OCI-LY1 (cell line): ENCODE results near the gene SMARCAL1.

Experiments
- H2AFZ ChIP-seq: fragments of 200-600 bp; sonication (generic), shearing (Covaris generic); 2 replicates; pipeline ENCODE4 v1.6.0; 2014; ENCODE audit warnings: antibody characterized with exemption, mild to moderate bottlenecking, low read length
- H3F3A ChIP-seq: fragments of 200-600 bp; sonication (generic), shearing (Covaris generic); 2 replicates; pipeline ENCODE4 v1.6.0; 2014; ENCODE audit warnings: mild to moderate bottlenecking, antibody characterized with exemption, low read length, moderate library complexity; ENCODE audit not compliant: insufficient read depth
- H3K27ac ChIP-seq: fragments of 200-600 bp; sonication (generic); 2 replicates; pipeline ENCODE4 v1.5.1; 2014; ENCODE audit warnings: low read length, mixed run types, mild to moderate bottlenecking, low read depth; ENCODE audit not compliant: poor library complexity, severe bottlenecking
- H3K27me3 ChIP-seq: fragments of 200-600 bp; sonication (generic); 2 replicates; pipeline ENCODE4 v1.6.0; 2014; ENCODE audit warnings: antibody characterized with exemption, mild to moderate bottlenecking, low read length, moderate library complexity; ENCODE audit not compliant: insufficient read depth
- H3K36me3 ChIP-seq: fragments of 200-600 bp; sonication (generic); 2 replicates; pipeline ENCODE4 v1.6.1; 2014; ENCODE audit warnings: mild to moderate bottlenecking, antibody characterized with exemption, low read length, moderate library complexity, mixed read lengths; ENCODE audit not compliant: insufficient read depth
- H3K4me1 ChIP-seq: fragments of 200-600 bp; sonication (generic); 2 replicates; pipeline ENCODE4 v1.5.1; 2014; ENCODE audit warnings: mild to moderate bottlenecking, low read length, moderate library complexity; ENCODE audit not compliant: insufficient read depth, severe bottlenecking
- H3K4me2 ChIP-seq: fragments of 200-600 bp; sonication (generic), shearing (Covaris generic); 2 replicates; pipeline ENCODE4 v1.6.1; 2014; ENCODE audit warnings: low read length
- H3K4me3 ChIP-seq: fragments of 200-600 bp; sonication (generic); 2 replicates; pipeline ENCODE4 v1.5.1; 2014; ENCODE audit warnings: low read length, low read depth, mild to moderate bottlenecking, mixed read lengths; ENCODE audit not compliant: poor library complexity, severe bottlenecking
- H3K79me2 ChIP-seq: fragments of 200-600 bp; shearing (Covaris generic); 2 replicates; pipeline ENCODE4 v1.6.1; 2016; ENCODE audit warnings: mixed run types, low read length, mixed read lengths; ENCODE audit not compliant: insufficient read depth
- H3K9ac ChIP-seq: fragments of 200-600 bp; sonication (generic), shearing (Covaris generic); 2 replicates; pipeline ENCODE4 v1.6.1; 2014; ENCODE audit warnings: mild to moderate bottlenecking, low read length, mixed read lengths
- H3K9me2 ChIP-seq: fragments of 200-600 bp; sonication (generic), shearing (Covaris generic); 2 replicates; pipeline ENCODE4 v1.6.1; 2014; ENCODE audit warnings: low read depth, mild to moderate bottlenecking, low read length, mixed read lengths
- H3K9me3 ChIP-seq: fragments of 200-600 bp; shearing (Covaris generic); 2 replicates; pipeline ENCODE4 v1.6.1; 2014; ENCODE audit warnings: low read length, mixed read lengths
- H4K20me1 ChIP-seq: fragments of 200-600 bp; sonication (generic), shearing (Covaris generic); 2 replicates; pipeline ENCODE4 v1.6.0; 2016; ENCODE audit warnings: mild to moderate bottlenecking, low read length; ENCODE audit not compliant: insufficient read depth
- CTCF ChIP-seq: fragments of 200-600 bp; sonication (generic), shearing (Covaris generic); IDR thresholded peaks from 2 replicates; pipeline ENCODE4 v1.5.1; 2017; ENCODE audit warnings: mild to moderate bottlenecking, antibody characterized with exemption, low read length, moderate library complexity, mixed read lengths
- EZH2 ChIP-seq: fragments of 200-600 bp; sonication (generic), shearing (Covaris generic); IDR thresholded peaks from 2 replicates; pipeline ENCODE4 v1.8.0; 2017; ENCODE audit warnings: borderline replicate concordance, mixed run types, mild to moderate bottlenecking, antibody characterized with exemption, low read length, moderate library complexity, mixed read lengths

SMARCAL1 gene

DNA sequence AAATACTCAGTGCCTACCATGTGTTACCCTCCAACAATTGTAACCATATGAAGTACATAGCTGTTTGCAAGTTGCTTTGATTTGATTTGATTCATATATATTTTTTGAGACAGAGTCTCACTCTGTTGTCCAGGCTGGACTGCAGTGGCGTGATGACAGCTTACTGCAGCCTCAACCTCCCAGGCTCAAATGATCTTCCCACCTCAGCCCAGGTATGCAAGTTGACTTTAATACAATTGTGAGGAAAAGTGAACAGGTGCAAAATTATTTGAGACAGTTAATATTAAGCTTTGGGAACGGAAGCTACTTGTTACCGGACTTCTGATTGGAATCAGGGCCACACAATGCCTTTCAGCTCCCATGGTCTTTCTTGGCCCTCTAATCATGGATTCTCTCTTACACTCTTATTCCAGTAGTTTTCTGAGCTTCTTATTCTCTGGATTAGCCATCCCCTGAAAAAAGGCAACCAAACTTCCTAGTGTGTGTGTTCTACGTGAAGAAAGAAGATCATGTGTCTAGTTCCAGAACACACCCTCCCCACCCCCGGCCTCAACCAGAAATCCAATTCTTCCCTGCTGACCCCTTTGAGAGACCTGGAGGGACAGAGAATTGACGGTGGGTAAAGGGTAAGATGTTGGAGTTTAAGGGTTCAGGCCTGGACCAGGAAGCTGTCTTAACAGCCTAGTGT is 85.2 kb downstream of the SMARCAL1 start:
- no peaks in the 10 kb centered on the region for H3F3A ChIP-seq
- peak overlapping the region; percentile 93 for H3K4me3 ChIP-seq
- peak overlapping the region; percentile 84 for H3K4me2 ChIP-seq
- no peak overlapping the region for H3K27ac ChIP-seq
- H3K9ac ChIP-seq, result peak overlapping the region; percentile 92
- no peaks in the 10 kb centered on the region for H3K9me2 ChIP-seq
- H3K4me1 ChIP-seq, result peaks cover 33% of the 10 kb centered on the region
- peak overlapping the region; percentile 76 for H2AFZ ChIP-seq
- peaks cover 19% of the 10 kb centered on the region for H3K79me2 ChIP-seq
- H3K36me3 ChIP-seq, result peaks cover 37% of the 10 kb centered on the region
- no peaks in the 10 kb centered on the region; the same call in 1 of the 2 replicates for H4K20me1 ChIP-seq
- no peaks in the 10 kb centered on the region for H3K9me3 ChIP-seq
- H3K27me3 ChIP-seq, result no peaks in the 10 kb centered on the region
- TF ChIP-seq CTCF (no peak), EZH2 (no peak)

GRCh38 chr2:216498070-216498378 is 85.7 kb downstream of the SMARCAL1 start:
- Histone ChIP-seq H3K4me3 (peak overlapping the region; percentile 93), H3K79me2 (peaks cover 19% of the 10 kb centered on the region), H4K20me1 (no peaks in the 10 kb centered on the region; the same call in 1 of the 2 replicates), H3K9me3 (no peaks in the 10 kb centered on the region), H3K27me3 (no peaks in the 10 kb centered on the region), H3F3A (no peaks in the 10 kb centered on the region), H3K9me2 (no peaks in the 10 kb centered on the region), H2AFZ (peak overlapping the region; percentile 76), H3K36me3 (peaks cover 42% of the 10 kb centered on the region), H3K9ac (peak overlapping the region; percentile 92), H3K4me1 (peaks cover 33% of the 10 kb centered on the region), H3K27ac (no peak overlapping the region), H3K4me2 (peak overlapping the region; percentile 84)
- TF ChIP-seq CTCF (no peak), EZH2 (no peak)

GRCh38 chr2:216498379-216499352 is 86.4 kb downstream of the SMARCAL1 start, which contains the start of gene RPL37A:
Gene RPL37A (plus strand): TSS chr2:216498844. CDS start chr2:216498875, 31 bp downstream.
- Histone ChIP-seq H3K4me3 (peak within 1 kb of the TSS; percentile 93), H3K4me1 (peaks cover 33% of the 10 kb centered on the region), H3F3A (no peaks in the 10 kb centered on the region), H3K27ac (peak within 1 kb of the TSS; percentile 27), H3K79me2 (peaks cover 19% of the 10 kb centered on the region), H3K4me2 (peak within 1 kb of the TSS; percentile 84), H3K9ac (peak within 1 kb of the TSS; percentile 92), H2AFZ (peak within 1 kb of the TSS; percentile 76), H4K20me1 (no peaks in the 10 kb centered on the region; the same call in 1 of the 2 replicates), H3K9me2 (no peaks in the 10 kb centered on the region), H3K36me3 (peaks cover 48% of the 10 kb centered on the region), H3K27me3 (no peaks in the 10 kb centered on the region), H3K9me3 (no peaks in the 10 kb centered on the region)
- TF ChIP-seq CTCF (no peak), EZH2 (no peak)
